Stimulated activated CD4-positive, alpha-beta T cell treated with anti-CD3 and anti-CD28 coated beads, Interleukin-1b, Interleukin-23, amount 100 ng/mL, for 4 hours (primary cell): ENCODE results near the gene NEDD8.
"Not testable (repeated sequence)": the region's sequence is repeated elsewhere in the genome, so short reads cannot be mapped to it uniquely, and the experiment has no call there.

Experiments used
- DNase-seq, 2 donors: peaks; one replicate each; pipeline ENCODE4 v3.0.0-alpha.2; 2020; ENCODE audit warnings: low read depth in 2 of 2

Gene NEDD8

DNA sequence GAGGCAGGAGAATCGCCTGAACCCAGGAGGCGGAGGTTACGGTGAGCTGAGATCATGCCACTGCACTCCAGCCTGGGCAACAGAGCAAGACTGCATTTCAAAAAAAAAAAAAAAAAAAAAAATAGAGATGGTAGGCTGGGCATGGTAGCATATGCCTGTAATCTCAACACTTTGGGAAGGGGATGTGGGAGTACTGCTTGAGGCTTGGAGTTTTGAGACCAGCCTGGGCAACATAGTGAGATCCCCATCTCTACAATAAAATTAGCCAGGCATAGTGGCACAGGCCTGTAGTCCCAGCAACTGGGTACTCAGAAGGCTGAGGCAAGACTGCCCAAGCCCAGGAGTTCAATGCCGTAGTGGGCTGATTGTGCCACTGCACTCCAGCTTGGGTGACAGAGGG, 9.2 kb downstream of the NEDD8 start:
- DNase-seq: not testable (repeated sequence)

DNA sequence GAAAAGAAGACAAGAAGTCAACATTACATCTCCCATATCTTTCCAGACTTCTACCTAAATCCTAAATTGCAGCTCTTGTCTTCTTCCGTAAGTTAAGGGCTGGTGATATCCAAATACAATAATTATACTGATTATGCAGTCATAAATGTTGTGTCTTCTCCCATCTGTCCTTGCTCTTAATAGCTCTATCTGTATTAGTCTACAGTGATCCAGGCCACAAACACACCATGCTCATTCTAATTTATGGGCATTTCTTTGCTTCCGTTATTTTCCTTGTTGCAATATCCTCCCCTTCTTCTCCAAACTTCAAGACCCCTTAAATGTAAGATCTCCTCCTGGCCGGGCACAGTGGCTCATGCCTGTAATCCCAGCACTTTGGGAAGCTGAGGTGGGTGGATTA, 12.6 kb downstream of the NEDD8 start:
- DNase-seq: no peak

DNA sequence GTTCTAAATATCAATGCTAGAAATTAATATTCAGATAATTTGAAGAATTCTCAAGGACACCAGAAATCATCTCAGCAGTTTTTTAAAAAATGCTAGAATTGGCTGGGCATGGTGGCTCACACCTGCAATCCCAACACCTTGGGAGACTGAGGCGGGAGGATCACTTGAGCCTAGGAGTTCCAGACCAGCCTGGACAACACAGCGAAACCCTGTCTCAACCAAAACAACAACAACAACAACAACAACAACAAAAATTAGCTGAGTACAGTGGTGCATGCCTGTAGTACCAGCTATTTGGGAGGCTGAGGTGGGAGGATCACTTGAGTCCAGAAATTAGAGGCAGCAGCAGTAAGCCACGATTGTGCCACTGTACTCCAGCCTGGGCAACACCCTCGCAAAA, 13.1 kb downstream of the NEDD8 start:
- no peak for DNase-seq

DNA sequence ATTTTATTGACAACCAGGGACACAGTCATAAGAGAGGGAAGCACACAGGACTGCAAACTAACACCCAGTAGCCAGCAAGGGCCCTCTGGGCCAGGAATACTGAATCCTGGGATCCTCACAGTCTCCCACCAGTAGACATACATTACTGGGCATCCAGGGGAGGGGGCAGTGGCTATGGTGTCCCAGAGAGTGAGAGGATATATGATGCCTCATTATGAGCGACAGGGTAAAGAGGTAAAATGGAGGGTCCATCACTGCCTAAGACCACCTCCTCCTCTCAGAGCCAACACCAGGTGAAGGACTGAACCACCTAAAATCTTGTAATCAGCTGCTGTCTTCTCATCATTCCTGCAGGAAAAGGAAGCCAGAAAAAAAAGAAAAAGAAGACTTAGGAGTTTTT, 15.3 kb downstream of the NEDD8 start:
- DNase-seq: not testable (repeated sequence)

DNA sequence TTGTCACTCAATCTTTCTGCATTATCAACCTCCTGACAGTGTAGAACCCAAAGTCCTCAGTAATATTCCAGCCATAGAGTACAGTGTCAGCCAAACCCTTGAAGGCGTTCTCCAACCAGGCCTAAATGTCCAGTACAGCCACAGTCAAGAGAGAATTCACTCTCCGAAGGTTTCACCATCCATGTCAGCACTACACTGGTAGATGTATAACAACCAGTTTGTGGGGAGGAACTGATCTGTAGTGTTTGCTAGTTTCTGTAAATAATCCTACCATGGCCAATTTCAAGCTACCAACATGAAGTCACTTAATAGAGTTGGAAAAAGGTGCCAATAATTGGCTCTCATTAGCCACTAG, 15.8 kb downstream of the NEDD8 start:
- no peak for DNase-seq

DNA sequence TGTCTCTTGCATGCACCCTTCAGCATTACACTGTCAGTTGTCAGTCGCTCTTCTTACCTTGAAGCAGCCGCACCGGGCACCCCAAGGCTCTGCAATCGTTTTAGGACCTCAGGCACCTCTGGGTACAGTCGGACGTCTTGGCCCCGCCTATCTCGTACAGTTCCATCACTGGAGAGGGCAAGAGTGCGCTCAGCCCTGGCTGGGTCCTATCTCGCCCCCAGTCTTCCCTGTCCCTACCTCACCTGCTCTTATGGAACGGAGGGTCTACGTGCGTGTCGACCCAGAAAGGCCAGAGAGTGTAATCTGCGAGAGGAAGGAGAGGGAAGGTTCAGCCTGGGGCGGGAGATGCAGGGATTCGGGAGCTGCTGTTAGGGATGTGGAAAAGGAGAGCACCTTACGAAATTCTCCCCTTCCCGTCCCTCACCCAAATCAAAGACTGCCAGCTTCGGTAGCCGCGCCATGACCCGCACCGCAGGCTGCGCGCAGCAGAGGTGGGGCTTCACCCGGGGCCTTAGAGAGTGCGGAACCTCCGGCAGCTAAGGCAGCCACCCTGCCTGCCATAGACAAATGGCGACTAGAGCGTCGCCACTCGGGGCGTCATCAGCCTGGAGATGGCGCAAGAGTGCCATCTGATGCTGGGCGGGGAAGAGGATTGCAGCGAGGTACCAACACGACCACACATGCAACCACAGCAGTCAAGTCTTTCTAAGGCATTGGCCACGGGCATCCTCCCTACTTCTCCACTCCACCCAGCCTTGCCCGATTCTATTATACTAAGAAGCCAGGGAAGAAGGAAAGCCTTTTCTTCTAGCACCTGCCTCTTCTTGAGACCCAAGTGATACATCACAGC, 16.4 kb downstream of the NEDD8 start, which contains the start of gene MDP1:
Gene MDP1, minus strand, starts transcription at position 572 of the 850 bp plus-strand sequence. Its CDS starts 111 bp downstream, at position 461.
- peak; percentile 72 to 75 for DNase-seq

DNA sequence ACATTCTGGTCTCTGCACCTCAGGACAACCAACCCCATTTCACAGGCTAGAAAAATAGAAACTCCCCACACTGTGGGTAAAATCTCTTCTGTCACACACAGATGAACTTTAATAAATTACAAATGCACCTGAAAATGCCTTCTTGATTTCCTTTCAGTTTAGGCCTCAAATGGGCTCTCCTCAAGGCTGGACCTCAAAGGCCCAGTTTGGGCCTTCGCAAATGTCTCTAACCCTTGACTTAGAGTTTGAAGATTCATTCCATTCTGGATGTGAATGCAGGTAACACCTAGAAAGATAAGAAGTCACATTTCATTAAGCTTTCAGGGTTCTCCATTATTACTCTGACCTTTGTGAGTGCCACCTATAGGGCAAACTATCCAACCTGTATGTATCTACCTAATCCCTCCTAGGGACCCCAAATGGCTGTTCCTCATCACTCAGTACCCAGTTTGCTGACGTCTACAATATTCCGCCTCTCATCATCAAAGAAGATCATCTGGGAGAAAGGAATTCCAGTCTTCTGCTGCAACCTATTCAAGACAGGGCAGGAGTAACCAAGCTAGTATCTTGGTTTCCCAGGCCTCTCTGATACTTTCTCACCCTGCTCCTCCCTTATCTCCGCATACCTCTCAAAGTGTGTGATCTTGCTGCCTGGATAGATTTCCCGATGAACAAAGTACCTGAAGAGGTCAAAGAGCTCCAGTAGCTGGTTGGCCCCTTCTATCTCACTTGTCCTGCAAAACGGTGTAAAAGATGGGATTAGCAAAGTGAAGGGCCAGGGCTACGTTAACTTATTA, 18.1 kb downstream of the NEDD8 start:
- no peak for DNase-seq

DNA sequence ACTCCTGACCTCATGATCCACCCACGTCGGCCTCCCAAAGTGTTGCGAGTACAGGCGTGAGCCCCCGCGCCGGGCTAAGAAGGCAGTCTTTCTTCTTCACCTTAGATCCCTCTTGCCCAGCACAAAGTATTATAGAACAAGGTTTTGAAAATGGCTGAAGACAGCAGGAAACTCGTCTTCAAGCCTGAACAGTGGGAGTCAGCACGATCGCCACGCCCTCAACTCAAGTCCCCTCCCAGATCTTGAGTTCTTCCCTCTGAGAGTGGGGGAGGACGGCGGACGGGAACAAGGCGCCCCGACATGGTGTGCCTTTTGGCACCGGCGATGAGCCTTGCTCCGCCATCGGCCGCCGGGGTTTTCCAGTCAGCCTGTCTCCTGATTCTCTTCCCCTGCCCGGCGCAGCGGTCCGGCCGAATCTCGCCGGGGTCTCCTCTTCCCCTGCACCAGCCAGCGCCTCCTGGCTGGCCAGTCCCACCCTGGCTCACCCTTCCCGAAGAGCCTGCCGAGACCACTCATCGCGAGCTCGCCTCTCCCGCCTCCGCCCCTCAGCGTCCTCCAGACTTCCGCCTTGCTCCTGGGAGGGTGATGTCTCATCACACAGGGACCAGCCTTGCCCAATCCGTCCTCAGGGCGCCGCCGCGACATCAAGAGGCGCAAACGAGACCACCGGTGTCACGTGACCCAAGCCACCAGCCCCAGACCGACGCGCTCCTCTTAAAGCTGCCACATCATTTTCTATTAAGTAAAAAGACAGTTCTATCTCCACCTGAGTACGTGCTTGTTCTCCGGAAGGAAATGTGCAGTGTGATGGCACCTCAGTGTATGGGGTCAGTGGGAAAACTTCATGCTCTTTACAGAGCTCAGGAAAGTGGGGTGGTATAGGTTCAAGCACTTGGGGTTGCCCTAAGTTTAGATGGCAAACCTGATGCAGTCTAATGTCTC, 19.0 kb downstream of the NEDD8 start, which contains the start of gene CHMP4A:
Gene CHMP4A, minus strand, starts transcription at position 565 of the 942 bp plus-strand sequence. Its CDS starts 49 bp downstream, at position 516.
- peak; percentile 89 for DNase-seq

DNA sequence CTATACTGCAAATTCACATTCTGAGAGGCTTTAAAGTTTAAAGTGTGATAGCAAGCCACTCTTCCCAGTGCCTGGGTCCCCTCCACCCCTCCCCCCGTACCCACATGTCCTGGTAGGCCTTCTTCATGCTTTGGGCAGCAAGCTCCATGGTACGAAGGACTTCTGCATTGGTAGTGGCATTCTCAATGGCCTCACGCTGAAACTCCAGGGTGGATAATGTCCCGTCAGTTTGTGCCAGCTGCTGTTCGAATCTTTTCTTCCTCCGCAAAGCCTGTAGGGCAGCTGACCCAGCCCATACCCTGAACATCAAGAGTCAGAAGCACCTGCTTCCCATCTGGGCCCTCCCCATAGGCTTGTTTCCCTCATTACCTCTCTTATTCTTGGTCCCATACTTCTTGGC, 20.9 kb downstream of the NEDD8 start:
- no peak for DNase-seq

DNA sequence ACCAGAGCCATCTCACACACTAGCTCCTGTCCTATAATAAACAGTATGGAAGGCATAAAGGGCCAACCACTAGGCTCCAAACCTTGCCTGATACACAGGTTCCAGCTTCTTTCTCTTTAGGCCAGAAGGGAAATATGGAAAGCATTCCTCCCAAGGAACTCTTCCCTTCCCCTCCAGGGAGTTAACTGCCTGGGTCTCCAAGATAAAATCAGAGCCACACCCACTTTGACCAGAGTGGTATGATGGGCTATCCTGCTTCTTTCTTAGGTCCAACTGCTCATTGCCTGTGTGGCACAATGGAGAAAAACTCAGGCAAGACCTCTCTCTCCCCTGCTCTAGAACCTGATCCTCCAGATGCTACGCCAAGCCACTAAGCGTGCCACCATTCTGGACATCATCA, 24.5 kb downstream of the NEDD8 start:
- no peak for DNase-seq

DNA sequence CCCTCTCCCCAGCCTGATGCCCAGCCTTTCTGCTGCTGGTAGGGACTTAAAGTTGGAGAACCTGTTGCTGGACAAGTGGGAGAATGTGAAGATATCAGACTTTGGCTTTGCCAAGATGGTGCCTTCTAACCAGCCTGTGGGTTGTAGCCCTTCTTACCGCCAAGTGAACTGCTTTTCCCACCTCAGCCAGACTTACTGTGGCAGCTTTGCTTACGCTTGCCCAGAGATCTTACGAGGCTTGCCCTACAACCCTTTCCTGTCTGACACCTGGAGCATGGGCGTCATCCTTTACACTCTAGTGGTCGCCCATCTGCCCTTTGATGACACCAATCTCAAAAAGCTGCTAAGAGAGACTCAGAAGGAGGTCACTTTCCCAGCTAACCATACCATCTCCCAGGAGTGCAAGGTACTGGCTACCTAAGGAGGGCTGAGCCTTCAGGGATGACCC, 25.0 kb downstream of the NEDD8 start:
- DNase-seq: no peak

DNA sequence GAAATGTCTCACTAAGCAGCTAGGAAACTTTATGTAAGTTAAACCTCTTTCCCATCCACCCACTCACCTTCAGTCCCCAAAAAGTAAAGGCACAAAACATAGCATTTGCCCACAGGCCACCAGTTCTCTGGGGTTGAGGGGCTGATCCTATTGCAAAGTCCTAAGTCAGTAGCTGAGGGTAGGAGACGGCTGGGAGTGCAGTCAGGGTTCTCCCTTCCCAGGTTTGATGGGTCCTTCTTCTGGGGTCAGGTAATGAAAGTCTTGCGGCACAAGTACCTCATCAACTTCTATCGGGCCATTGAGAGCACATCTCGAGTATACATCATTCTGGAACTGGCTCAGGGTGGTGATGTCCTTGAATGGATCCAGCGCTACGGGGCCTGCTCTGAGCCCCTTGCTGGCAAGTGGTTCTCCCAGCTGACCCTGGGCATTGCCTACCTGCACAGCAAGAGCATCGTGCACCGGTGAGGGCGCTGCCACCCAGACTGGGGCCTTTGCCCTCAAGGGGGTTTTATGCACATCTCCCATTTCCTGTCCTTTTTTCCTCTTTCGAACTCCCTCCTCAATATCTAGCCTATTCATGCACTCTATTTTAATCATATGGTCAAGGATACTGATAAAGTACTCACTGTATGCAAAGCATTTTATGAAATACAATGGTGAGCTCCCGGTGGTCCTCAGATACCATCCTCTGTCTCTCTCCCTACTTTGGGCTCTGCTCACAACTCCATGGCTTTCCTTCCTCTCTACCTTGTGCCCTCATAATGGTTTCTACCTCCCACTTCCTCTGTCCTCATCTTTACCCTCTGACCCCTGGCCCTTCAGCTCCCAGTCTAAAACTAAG, 25.7 kb downstream of the NEDD8 start:
- no peak for DNase-seq

DNA sequence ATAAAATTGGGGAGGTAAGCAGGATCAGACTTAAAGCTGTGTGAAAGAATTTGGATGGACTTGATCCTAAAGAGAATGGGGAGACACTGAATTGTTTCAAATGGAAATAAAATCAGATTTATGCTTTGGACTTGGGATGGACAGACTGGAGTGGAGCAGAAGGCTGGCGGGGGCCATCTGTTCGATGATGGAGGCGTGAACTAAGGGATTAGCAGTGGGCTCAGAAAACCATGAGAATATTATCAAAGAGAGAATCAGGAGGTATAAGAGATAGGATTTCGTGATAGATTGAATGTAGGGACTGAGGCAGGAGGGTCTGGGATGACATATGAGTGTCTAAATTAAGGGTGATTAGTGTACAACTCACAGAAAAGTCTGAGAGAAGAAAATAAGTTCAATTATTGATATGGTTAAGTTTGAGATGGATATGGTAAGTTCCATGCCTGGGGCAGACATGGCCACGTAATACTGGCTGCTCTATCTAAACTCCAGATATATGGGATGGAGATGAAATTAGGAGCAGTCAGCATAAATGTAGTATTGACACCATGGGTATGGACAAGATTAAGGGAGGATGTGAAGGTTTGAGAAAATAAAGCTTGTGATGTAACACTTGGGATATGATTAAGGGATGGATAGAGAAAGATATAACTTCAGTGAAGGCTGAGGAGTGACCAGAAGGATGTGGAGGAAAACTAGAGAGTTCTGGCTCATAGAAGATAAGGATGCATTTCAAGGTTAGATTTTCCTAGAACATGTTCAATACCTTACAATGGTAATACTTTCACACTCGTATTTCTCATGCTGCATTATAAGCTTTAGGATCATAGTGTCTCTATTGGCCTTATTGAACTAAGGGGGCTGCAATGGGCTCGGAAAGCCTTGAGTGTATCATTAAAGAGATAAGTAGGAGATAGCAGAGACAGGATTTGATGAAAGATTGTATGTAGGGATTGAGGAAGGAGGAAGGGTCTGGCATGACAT, 27.7 kb downstream of the NEDD8 start:
- no peak for DNase-seq

DNA sequence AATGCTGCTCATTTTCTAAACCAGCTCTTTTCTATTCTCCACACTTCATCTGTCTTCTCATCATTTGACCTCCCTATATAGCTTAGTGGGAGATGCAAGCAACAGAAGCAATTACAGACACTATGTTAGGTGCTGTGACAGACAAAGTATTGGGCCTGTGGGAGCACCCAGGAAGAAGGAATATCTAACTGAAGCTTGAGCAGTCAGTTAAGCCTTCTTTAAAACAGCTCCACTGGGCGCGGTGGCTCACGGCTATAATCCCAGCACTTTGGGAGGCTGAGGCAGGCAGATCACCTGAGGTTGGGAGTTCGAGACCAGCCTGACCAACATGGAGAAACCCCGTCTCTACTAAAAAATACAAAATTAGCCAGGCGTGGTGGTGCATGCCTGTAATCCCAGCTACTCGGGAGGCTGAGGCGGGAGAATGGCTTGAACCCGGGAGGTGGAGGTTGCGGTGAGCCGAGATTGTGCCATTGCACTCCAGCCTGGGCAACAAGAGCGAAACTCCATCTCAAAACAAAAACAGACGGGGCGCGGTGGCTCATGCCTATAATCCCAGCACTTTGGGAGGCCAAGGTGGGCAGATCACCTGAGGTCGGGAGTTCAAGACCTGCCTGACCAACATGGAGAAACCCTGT, 28.8 kb downstream of the NEDD8 start:
- DNase-seq: not testable (repeated sequence)

DNA sequence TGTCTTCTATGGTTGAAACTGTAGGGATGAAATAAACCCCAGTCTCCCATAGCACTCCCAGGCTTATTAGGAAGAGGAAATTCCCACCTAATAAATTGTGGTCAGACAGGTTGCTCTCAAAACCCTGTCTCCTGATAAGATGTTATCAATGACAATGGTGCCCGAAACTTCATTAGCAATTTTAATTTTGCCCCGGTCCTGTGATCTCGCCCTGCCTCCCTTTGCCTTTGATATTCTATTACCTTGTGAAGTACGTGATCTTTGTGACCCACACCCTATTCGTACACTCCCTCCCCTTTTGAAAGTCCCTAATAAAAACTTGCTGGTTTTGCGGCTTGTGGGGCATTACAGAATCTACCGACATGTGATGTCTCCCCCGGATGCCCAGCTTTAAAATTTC, 29.6 kb downstream of the NEDD8 start:
- not testable (repeated sequence) for DNase-seq

DNA sequence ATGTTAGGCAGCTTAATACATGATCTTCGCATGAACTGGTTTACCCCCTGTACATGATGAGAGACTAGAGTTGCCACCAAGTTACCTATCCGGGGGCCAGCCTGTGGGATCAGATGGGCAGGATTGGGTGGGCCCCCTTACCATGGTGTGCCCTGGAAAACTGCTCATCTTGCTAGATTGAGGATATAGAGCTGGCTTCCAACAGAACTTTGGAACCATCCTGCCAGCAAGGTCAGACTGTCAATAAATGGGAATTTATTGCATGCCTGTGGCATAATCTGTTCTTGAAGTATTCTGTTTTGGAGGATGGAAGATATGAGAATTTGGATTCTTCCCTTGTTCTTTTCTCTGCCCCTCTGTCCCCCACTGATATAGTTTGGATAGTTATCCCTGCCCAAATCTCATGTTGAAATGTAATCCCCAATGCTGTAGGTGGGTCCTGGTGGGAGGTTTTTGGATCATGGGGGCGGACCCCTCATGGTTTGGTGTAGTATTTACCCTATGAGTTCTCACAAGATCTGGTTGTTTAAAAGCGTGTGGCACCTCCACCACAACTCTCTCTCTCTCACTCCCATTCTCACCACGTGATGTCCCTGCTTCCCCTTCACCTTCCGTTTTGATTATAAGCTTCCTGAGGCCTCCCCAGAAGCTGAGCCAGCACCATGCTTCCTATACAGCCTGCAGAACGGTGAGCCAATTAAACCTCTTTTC, 33.2 kb downstream of the NEDD8 start:
- DNase-seq: no peak

DNA sequence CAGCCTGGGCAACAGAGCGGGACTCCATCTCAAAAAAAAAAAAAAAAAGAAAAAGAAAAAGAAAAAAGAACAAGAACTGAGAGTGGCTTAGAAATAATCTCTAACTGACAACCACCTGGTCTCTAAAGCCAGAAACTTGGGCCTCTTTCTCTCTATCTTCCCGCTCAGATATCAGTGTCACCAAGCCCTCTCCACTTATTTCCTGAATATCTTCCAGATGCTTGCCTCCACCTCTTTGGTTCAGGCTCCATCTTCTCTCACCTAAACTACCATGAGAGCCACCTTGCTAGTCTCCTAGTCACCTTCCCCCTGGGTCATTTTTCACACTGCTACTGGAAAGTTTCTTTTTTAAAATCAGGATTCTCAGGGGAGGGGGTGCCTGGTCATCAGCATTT, 35.1 kb downstream of the NEDD8 start:
- DNase-seq: no peak
